Small intestine (tissue), 4 donors: ENCODE data around the gene SPN. TPM values are rescaled to one million over a fixed set of nuclear protein-coding genes. Genes with fewer than 3 reads are reported as not detected.

Experiments
- polyA plus RNA-seq, 4 donors: library from polyadenylated mRNA; stranded (reverse) in 3 of 4; unstranded in 1 of 4; fragments of 200-250 nt in 3 of 4; fragments of 120-200 nt in 1 of 4; gene quantifications; one replicate each; pipeline versions ENCODE4 v1.2.1 to v1.2.3, GENCODE V29; 2013
- donor health status: healthy with polysubstance abuse.
- donor health status: Bipolar disorder and iron deficiency.
- donor health status: healthy.

SPN gene
- polyA plus RNA-seq, 4 donors = 1.1 to 4.8 (median 1.4) TPM

Other genes with a start within 250 kb of the SPN start
- gene BOLA2, start 208.9 kb upstream of the SPN start, polyA plus RNA-seq = 10 to 100 TPM; 15.3 to 49.4 (median 34.0) TPM
- 10 to 100 TPM; 36.7 to 70.2 (median 60.5) TPM for gene SLX1B, start 208.7 kb upstream of the SPN start, polyA plus RNA-seq
- 100 to 1,000 TPM; 151 to 768 (median 265) TPM for gene SULT1A4, start 203.3 kb upstream of the SPN start, polyA plus RNA-seq
- 100 to 1,000 TPM in 2 of 4 donors, 10 to 100 TPM in 2; 28.7 to 167 (median 96.8) TPM for gene NPIPB12, start 156.8 kb upstream of the SPN start, polyA plus RNA-seq
- gene QPRT, start 15.9 kb downstream of the SPN start, polyA plus RNA-seq = 100 to 1,000 TPM in 1 of 4 donors, 10 to 100 TPM in 3; 30.2 to 286 (median 32.0) TPM
- 1 to 10 TPM in 2 of 4 donors, under 1 TPM in 2; 0.22 to 2.2 (median 1.2) TPM for gene C16orf54, start 82.7 kb downstream of the SPN start, polyA plus RNA-seq
- 100 to 1,000 TPM in 1 of 4 donors, 10 to 100 TPM in 2, 1 to 10 TPM in 1; 4.8 to 186 (median 47.4) TPM for gene ZG16, start 115.0 kb downstream of the SPN start, polyA plus RNA-seq
- gene KIF22, start 127.5 kb downstream of the SPN start, polyA plus RNA-seq = 10 to 100 TPM; 17.0 to 61.7 (median 34.5) TPM
- 100 to 1,000 TPM in 2 of 4 donors, 10 to 100 TPM in 2; 91.9 to 269 (median 170) TPM for gene MAZ, start 143.3 kb downstream of the SPN start, polyA plus RNA-seq
- gene PRRT2, start 148.9 kb downstream of the SPN start, polyA plus RNA-seq = 1 to 10 TPM in 2 of 4 donors, under 1 TPM in 1, not detected in 1; 0.27 to 6.3 (median 2.7) TPM
- gene PAGR1, start 152.9 kb downstream of the SPN start, polyA plus RNA-seq = 10 to 100 TPM; 36.9 to 46.0 (median 43.1) TPM
- 100 to 1,000 TPM; 175 to 558 (median 292) TPM for gene MVP, start 157.2 kb downstream of the SPN start, polyA plus RNA-seq
- gene CDIPT, start 200.0 kb downstream of the SPN start, polyA plus RNA-seq = 10 to 100 TPM; 51.9 to 76.9 (median 61.2) TPM
- gene SEZ6L2, start 236.3 kb downstream of the SPN start, polyA plus RNA-seq = 10 to 100 TPM in 2 of 4 donors, under 1 TPM in 2; 0.67 to 38.9 (median 8.8) TPM
- 10 to 100 TPM in 1 of 4 donors, 1 to 10 TPM in 2, under 1 TPM in 1; 0.67 to 11.5 (median 3.0) TPM for gene ASPHD1, start 237.2 kb downstream of the SPN start, polyA plus RNA-seq